GM21423 (cell line): Measurements from ENCODE around the gene KIF25.
"Not testable (repeated sequence)": the region's sequence is repeated elsewhere in the genome, so short reads cannot be mapped to it uniquely, and the experiment has no call there.

ENCODE experiments used
- ATAC-seq: cut with Tn5 transposase; IDR thresholded peaks from one replicate; pipeline ENCODE4 v1.9.1; 2021; ENCODE audit warnings: mild to moderate bottlenecking, moderate library complexity; ENCODE audit not compliant: unreplicated experiment

Gene KIF25

DNA sequence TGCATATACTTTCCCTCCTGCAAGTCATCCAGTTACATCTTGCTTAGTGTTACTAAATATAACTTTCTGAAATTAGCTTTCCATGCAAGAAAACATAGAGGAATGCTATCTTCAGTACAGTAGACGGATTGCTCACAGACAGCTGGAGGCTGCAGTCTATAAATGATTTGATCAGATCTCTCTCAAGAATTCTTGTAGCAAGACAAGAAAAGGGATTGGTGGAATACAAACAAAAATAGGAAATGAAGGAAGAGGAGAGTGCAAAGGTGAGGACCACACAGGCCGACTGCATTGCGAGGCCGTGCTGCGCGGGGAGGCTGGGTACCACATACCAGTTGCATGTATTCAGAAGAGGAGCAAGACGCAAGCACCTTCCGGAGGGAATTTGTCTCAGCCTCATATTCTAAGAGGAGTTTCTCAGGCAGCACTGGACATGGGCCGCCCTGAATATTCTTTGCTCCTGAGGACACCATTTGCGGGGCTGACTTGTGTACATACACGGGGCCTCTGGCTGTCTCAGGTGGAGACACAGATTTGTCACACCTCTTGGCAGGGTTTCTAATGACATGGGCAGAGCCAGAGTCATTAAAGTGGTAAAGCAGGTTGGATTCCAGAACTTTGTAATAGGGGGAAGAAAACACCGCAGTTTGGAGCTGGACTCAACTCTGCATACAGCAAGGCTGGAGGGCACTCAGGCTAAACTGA lies 22.7 kb upstream of the KIF25 start:
- no peak for ATAC-seq

DNA sequence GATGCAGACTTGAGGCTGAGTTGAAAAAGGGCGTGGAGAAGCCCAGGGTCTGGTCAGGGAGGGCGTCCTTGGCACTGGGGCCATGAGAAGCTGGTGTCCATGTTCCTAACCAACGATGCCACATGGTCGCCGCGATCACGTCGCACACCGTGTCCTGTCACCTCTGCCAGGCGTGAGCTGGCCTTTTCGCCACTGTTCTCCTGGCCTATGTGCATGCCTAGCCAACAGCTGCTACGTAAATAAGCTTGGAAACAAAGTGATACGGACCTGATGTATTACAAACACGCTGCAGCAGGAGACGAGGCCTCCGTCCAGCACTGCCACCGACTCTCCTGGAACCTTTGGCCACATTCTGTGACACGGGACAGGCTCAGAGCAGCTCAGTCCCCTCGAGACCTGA lies 22.0 kb upstream of the KIF25 start:
- ATAC-seq = no peak

DNA sequence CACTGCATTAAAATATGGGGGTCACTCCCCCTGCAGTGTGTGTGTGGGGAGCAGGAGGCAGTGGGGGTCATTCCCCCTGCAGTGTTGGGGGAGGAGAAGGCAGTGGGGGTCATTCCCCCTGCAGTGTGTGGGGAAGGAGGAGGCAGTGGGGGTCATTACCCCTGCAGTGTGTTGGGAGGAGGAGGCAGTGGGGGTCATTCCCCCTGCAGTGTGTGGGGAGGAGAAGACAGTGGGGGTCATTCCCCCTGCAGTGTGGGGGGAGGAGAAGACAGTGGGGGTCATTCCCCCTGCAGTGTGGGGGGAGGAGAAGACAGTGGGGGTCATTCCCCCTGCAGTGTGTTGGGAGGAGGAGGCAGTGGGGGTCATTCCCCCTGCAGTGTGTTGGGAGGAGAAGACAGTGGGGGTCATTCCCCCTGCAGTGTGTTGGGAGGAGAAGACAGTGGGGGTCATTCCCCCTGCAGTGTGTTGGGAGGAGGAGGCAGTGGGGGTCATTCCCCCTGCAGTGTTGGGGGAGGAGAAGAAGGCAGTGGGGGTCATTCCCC lies 21.3 kb upstream of the KIF25 start:
- ATAC-seq = not testable (repeated sequence)

DNA sequence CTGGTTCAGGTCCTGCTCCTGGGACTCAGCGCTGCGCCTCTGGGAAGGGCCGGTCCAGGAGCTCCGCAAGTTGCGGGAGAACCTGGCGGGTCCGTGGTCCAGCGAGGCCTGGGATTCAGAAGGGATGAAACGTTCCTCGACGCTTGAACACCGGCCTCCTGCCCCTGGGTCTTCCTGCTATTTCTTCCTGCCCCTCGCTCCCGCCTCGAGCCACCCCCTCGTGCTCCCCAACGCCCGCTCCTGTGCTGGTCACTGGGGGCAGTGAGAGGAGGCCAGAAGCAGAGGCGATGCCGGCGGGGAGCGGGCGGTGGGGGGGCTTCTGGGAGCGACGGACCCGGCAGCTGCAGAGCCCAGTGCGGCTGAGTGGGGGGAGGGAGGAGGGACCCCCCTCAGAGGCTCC lies 20.8 kb upstream of the KIF25 start:
- no peak for ATAC-seq

DNA sequence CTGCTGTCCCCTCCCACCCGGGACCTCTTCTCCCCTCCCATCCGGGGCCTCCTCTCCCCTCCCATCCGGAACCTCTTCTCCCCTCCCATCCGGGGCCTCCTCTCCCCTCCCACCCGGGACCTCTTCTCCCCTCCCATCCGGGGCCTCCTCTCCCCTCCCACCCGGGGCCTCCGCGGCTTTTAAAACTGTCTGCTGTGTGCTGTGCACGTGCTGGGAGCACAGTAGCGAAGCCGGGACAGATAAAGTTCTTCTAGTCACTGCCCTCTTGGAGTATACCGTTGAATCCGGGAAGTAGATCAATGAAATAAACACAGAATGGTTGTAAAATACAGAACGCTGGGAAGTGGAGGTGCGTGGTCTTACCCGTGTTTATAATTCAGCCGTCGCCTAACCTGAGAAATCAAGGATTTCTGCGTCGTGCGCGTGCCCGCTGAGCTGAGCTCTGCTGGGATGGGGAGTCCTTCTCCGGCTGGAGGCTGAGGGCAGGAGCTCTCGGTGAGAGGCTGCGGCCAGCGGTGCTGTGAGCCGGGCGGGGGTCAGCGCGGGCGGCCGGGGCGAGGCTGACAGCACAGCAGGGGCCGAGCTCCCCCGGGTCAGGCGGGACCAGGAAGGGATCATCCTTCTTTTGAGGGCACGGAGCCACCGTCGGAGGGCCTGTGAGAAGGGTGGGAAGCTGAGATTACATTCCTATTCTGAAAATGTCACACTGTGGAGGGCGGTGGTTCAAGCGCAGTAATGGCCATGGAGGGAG lies 19.6 kb upstream of the KIF25 start:
- ATAC-seq = no peak

DNA sequence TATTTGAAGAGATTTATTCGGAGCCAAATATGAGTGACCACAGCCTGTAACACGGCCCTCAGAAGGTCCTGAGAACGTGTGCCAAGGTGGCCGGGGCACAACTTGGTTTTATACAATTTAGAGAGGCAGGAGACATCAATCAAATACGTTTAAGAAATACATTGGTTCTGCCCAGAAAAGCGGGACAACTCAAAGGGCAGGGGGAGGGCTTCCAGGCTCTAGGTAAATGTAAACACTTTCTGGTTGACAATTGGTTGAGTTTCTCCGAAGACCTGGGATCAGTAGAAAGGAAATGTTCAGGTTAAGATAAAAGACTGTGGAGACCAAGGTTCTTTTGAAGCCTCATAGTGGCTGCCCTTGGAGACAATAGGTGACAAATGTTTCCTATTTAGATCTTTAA lies 18.9 kb upstream of the KIF25 start:
- no peak for ATAC-seq

DNA sequence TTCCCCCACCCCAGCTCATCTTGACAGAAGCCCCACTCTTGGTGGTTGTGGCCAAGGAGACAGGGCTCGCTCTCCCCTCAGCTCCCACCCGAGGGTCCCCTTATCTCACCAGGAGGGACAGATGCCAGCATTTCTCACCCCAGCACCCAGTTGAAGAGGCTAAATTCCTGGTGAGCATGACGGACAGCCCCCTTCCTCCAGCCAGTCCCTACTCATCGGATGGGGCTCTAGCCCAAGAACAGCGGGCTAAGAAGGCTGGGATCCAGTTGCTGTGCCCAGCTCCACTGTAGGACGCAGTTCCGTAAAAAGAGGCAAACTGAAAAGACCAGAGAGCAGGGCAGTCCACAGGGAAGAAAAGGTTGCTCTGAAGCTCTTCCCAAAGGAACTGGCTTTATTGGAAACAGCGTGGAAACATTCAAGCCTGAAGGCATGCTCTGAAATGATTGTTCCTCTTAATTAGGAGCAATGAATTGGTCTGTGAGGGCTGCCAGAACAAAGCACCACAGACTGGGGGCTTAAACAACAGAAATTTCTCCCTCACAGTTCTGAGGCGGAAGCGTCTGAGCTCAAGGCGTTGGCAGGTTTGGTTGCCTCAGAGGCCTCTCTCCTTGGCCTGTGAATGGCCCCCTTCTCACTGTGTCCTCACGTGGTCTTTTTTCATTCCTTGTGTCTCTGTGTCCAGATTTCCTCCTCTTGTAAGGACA lies 17.9 kb upstream of the KIF25 start:
- ATAC-seq = no peak

DNA sequence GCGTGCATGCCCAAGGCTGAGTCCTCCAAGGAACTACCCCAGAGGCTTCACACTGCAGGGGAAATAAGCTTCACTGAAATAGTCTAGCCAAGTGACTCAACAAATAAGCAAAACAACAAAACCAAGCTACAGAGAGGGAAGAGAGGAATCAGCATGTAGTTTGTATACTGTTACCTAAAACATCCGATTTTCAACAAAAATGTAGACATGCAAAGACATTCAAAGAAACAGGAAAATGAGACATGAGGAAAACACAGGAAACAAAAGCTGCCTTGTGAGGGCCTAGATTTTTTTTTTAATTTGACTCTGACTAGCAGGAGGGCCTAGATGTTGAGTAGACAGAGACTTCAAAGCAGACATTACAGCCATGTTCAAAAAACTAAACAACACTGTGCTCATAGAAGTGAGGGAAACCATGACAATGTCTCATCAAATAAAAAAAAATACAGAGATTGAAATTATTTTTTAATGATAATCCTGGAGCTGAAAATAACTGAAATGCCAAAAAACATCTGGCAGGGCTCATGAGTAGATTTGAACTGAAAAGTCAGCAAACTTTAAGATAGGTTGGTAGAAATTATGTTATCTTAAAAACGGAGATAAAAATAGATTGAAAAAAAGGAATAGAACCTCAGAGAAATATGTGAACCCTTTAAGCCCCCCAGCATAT lies 16.4 kb upstream of the KIF25 start:
- ATAC-seq = no peak

DNA sequence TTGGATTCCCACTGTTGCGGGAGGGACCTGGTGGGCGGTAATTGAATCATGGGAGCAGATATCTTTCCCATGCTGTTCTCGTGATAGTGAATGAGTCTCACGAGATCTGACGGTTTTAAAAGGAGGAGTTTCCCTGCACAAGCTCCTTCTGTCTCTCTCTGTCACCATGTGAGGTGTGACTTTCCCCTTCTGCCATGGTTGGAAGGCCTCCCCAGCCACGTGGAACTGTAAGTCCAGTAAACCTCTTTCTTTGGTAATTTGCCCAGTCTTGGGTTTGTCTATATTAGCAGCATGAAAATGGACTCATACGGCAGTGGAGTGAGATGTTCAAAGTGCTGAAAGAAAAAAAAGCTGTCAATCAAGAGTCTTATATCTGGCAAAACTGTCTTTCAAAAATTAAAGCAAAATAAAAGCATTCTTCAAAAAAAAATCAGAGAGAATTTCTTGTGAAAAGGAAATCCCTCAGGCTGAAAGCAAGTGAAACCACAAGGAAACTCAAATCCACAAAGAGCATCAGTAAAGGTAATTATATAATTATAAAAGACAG lies 15.5 kb upstream of the KIF25 start:
- no peak for ATAC-seq

DNA sequence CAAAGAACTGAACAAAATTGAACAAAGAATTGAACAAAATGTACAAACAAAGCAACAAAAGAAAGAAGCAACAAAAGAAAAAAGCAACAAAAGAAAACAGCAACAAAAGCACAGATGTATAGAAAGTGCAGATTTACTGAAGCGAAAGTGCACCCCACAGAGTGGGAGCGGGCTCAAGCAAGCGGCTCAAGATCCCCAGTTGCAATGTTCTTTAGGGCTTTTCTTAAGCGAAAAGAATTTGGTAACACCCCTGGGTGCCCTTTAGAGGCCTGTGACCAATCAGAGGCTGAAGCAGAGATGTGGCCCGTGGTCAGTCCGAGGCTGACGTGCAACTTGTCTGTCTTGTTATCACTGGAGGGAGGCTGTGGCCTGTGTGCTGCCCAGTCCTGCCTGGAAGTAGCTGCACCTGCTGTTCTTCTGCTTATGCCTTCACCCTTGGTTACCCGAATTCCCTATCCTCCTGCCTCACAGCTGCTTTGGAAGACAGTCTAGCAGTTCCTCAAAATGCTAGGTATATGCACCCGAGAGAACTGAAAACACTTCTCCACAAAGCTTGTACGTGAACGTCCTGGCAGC lies 13.2 kb upstream of the KIF25 start:
- no peak for ATAC-seq

DNA sequence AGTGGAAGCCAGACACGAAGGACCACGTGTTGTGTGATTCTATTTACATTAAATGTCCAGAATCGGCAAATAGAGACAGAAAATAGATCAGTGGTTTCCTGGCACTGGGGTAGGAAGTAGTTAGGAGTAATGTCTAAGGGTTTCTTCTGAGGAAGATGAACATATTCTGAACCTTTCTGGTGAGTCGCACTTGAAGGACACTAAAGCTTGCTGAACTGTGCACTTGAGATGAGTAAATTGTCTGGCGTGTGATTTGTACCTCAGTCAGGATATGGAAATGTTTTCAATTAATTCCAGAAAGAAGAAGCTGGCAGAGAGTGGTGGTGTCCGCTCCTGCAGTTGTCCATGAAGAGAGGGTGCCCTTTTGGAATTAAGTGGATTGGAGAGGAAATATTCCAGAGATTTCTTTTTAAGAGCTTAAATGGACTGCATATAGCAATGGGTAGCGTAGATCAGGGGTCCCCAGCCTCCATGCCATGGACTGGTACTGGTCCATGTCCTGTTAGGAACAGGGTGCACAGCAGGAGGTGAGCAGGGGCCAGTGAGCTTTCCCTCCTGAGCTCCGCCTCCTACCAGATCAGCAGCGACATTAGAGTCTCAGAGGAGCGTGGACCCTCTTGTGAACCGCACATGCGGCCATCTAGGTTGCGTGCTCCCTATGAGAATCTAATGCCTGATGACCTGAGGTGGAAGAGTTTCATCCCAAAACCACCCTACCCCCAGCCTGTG lies 12.4 kb upstream of the KIF25 start:
- no peak for ATAC-seq

DNA sequence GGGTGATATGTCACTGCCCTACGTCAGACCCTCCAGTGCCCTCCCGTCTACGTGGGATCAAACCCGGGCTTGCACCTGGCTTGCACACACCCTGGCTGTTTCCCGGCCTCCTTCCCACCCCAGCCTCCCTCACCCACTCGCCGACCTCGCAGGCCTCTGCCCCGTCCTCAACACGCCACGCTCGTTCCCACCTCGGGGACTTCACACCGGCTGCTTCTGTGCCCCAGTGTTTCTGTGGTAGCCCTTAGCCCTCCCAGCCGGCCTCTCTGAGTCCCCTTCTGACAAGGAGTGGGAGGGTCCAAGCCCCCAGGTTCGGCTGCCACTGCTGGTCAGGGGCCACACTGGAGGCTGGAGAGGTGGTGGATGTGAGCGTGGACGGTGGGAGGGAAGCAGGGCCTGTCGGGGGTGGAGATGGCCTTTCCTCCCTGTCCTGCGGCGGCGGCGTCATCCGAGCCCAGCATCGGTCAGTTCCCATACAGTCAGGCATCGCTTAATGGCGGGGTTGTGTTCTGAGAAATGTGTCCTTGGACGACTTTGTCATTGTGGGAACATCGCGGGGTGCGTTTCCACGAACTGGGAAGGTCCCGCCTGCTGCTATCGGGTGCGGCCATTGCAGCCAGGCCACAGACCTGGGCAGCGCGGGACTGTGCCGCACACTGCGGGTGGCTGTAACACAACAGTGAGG lies 11.4 kb upstream of the KIF25 start:
- no peak for ATAC-seq

DNA sequence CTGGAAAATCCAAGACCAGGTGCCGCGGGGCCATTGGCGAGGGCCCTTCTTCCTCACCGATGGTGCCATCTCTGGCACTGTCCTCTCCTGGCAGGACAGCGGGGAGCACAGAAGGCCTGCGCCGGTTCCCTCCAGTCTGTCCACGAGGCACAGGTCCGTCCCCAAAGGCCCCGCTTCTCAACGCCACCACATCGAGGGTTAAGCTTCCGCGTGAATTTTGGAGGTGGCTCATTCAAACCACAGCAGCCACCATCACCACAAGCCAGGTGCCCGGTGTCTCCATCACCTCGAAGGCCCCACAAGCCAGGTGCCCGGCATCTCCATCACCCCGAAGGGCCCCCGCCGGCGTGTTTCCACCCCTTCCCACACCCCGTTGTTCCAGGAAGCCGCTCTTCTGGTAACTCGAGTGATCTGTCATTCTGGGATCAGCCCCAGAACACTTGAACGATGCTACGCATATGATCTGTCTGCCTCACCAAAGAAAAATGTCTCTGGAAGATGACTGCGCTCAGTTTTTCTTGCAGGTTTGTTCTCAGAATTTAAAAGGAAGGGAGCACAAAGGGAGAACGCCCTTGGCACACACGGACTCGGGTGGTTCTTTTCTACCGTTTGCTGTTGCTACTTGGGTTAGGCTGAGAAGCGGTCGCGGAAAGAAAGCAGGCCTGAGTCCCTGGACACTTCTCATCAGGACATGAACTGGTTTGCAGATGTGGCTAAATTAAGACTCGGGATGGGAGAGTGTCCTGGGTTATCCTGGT lies 9.9 kb upstream of the KIF25 start:
- no peak for ATAC-seq

DNA sequence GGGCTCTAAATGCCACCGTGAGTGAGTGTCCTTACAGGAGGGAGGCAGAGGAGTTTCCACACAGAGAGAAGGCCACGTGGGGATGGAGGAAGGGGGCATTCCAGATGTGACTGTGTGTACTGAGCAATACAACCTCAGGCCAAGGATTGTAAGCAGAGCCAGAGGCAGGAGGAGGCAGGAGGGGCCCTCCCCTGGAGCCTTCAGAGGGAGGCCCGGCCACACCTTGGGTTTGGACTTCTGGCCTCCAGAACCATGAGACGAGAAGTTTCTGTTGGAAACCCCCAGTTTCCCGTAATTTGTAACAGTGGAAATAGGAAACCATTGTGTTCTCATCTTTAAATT lies 9.3 kb upstream of the KIF25 start:
- ATAC-seq = no peak

DNA sequence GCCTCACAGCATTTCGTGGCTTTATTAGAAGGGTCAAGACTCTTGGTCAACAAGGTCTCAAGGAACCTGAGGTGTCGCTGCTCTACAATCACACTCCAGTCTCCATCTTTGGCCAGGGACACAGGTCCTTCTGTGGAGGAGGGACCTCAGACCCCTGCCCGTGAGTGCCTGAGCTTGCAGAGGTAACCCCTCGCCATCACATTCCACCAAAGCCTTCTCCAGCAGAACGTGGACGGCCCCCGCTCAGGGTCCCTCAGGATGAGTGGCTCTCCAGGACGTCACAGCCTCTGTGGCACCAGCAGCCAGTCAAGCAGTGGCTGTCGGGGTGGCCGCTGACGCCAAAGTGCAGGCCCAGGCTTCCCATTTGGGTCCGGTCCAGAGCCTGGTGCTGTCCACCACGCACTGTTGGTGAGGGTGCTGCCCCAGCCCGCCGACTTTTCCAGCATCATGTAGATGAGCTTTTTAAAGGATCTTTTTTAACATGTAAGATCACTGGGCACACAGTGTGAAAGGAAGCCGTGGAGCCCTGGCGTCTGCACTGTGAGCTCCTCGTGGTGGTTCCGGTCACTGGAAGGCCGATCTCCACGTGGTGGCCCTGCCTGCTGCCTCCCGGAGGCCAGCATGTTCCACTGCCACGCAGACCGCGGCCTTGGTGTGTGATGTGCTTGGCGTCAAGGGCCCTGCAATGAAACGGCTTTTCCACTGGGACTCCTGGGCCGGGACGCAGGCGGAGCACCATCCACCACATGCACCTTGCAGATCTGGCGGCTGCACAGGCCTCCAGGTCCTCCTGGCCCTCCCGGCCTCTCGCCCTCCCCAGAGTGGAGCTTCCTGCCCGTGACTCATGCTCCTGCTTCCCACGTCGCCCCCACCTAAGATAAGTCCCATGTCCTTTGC lies 8.3 kb upstream of the KIF25 start:
- ATAC-seq = no peak

DNA sequence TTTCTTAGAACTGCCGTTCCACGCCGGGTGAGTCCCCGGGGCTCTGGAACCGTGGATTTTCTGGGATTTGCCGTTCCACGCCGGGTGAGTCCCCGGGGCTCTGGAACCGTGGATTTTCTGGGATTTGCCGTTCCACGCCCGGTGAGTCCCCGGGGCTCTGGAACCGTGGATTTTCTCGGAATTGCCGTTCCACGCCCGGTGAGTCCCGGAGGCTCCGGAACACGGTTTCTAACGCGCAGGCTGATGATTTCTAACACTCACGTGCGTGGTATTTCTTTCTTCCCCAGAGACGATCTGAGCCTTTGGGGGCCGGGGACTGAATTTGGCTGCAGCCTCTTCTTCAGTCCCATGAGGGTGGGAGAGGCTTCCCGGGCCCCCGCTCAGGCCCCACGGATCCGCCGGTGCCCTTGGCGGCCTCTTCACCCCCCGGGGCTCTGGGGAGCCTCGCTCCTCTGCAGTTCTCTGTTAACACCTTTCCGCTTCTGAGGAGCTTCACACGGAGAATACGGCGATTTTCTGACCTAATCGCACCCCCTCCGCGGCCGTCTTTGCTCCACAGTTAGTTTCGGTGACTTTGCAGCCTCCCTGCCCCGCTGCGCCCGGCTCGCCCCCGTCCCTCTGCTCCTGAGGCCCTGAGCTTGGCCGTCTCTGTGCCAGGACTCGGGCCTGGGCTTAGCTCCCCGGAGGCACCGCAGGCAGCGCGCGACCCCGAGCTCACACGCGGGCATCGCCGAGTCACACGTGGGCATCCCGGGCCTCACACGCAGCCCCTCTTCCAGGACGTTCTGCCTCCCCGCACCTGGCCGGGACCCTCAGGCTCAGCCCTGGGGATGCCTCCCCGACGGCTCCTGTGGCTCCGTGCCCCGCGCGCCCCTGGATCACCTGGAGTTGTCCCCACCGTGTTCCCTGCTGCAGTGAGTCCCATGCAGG lies 7.2 kb upstream of the KIF25 start:
- no peak for ATAC-seq

DNA sequence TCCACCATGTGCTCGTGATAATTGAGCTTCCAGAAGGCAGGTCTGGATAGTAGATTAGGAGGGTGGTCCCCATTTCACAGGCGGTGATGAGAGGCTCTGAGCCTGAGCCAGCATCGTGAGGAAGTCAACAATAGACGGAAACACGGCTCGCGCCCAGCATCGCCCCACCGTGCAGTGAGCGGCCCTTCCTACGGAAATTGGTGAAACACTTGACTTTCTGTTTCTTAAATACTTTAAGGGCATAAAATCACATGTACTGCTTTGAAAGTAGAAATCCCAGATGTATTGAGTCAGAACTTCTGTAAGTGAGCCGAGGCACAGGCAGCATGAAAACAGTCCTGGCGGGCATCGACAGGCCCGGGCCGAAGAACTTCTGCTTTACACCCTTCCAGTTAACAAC lies 4.3 kb upstream of the KIF25 start:
- no peak for ATAC-seq
